HepG2 (cell line): ENCODE measurements around the gene TAS1R3. TPM values are rescaled to one million over a fixed set of nuclear protein-coding genes. Genes with fewer than 3 reads are reported as not detected.
A peak's percentile ranks its signal among the peaks of the same experiment; 100 is the strongest.

Experiments used
- ATRX ChIP-seq: sonication (generic); formaldehyde crosslinking; IDR thresholded peaks from 2 replicates; pipeline ENCODE4 v1.4.0; 2020; ENCODE audit warnings: missing genetic modification reagents, borderline replicate concordance
- BHLHE40 ChIP-seq: IDR thresholded peaks from 2 replicates; pipeline ENCODE4 v1.6.1; 2011; ENCODE audit warnings: low read length, improper control_type of control experiment
- CBFB ChIP-seq: sonication (generic); formaldehyde crosslinking; IDR thresholded peaks from 2 replicates; pipeline ENCODE4 v1.4.0; 2020; ENCODE audit warnings: missing genetic modification reagents
- CBX2 ChIP-seq, 2 experiments: fragments of 200-600 bp in 1 of 2; sonication (generic); formaldehyde crosslinking in 1 of 2; IDR thresholded peaks; 2 replicates each; pipeline versions ENCODE4 v1.7.0 to v1.8.1; 2018 to 2022; ENCODE audit warnings: low read depth in 2 of 2, low read length in 1 of 2, mild to moderate bottlenecking in 1 of 2, missing genetic modification reagents in 1 of 2
- CHD4 ChIP-seq: fragments of 200-600 bp; sonication (generic); IDR thresholded peaks from 2 replicates; pipeline ENCODE4 v1.7.0; 2017; ENCODE audit warnings: mild to moderate bottlenecking, low read length, borderline replicate concordance
- EEA1 ChIP-seq: sonication (generic); formaldehyde crosslinking; IDR thresholded peaks from 2 replicates; pipeline ENCODE4 v1.5.1; 2020; ENCODE audit warnings: mild to moderate bottlenecking, missing genetic modification reagents, borderline replicate concordance
- HNF4A ChIP-seq: sonication (generic); formaldehyde crosslinking; IDR thresholded peaks from 2 replicates; pipeline ENCODE4 v1.4.0; 2020; ENCODE audit warnings: missing genetic modification reagents
- KAT8 ChIP-seq: IDR thresholded peaks from 2 replicates; pipeline ENCODE4 v1.6.1; 2016; ENCODE audit warnings: missing genetic modification reagents, missing compliant biosample characterization
- KLF15 ChIP-seq: sonication (generic); formaldehyde crosslinking; IDR thresholded peaks from 2 replicates; pipeline ENCODE4 v1.8.1; 2023; ENCODE audit warnings: borderline replicate concordance, mild to moderate bottlenecking, inconsistent platforms, missing genetic modification reagents, mixed read lengths
- MYC ChIP-seq: sonication (generic); formaldehyde crosslinking; IDR thresholded peaks from 2 replicates; pipeline ENCODE4 v1.9.0; 2021; ENCODE audit warnings: missing genetic modification reagents, borderline replicate concordance
- NFIB ChIP-seq: sonication (generic); formaldehyde crosslinking; IDR thresholded peaks from 2 replicates; pipeline ENCODE4 v1.9.0; 2021; ENCODE audit warnings: missing genetic modification reagents, mild to moderate bottlenecking, borderline replicate concordance
- PAWR ChIP-seq: sonication (generic); formaldehyde crosslinking; IDR thresholded peaks from 2 replicates; pipeline ENCODE4 v1.4.0; 2020; ENCODE audit warnings: missing genetic modification reagents, mild to moderate bottlenecking, borderline replicate concordance
- RORA ChIP-seq: sonication (generic); formaldehyde crosslinking; IDR thresholded peaks from 2 replicates; pipeline ENCODE4 v1.5.0; 2020; ENCODE audit warnings: mild to moderate bottlenecking, missing genetic modification reagents, moderate library complexity
- TEAD2 ChIP-seq: sonication (generic); formaldehyde crosslinking; IDR thresholded peaks from 2 replicates; pipeline ENCODE4 v1.9.0; 2021; ENCODE audit warnings: missing genetic modification reagents
- TFDP2 ChIP-seq: sonication (generic); formaldehyde crosslinking; IDR thresholded peaks from 2 replicates; pipeline ENCODE4 v1.4.0; 2020; ENCODE audit warnings: missing genetic modification reagents
- ZNF225 ChIP-seq: sonication (generic); formaldehyde crosslinking; IDR thresholded peaks from 2 replicates; pipeline ENCODE4 v1.4.0; 2020; ENCODE audit warnings: mild to moderate bottlenecking, missing genetic modification reagents
- ZNF564 ChIP-seq: sonication (generic); formaldehyde crosslinking; IDR thresholded peaks from 2 replicates; pipeline ENCODE4 v1.8.1; 2023; ENCODE audit warnings: mild to moderate bottlenecking, missing genetic modification reagents
- ZNF572 ChIP-seq: sonication (generic); formaldehyde crosslinking; IDR thresholded peaks from 2 replicates; pipeline ENCODE4 v1.5.1; 2020; ENCODE audit warnings: mild to moderate bottlenecking, missing genetic modification reagents
- ZSCAN20 ChIP-seq: sonication (generic); formaldehyde crosslinking; IDR thresholded peaks from 2 replicates; pipeline ENCODE4 v1.4.0; 2020; ENCODE audit warnings: missing genetic modification reagents, mild to moderate bottlenecking, borderline replicate concordance
- polyA plus RNA-seq, 8 experiments: library from polyadenylated mRNA; depleted of rRNA in 3 of 8; stranded (reverse) in 7 of 8; unstranded in 1 of 8; fragments of >200 nt; fragmentation: Illumina TruSeq in 4 of 8; extraction: Trizol in 4 of 8; gene quantifications; 2 replicates each; pipeline versions ENCODE4 v1.2.1 to v1.2.3, GENCODE V29; 2011 to 2016; ENCODE audit warnings: low read depth in 4 of 8, missing spikeins in 1 of 8, mixed read lengths in 1 of 8; ENCODE audit not compliant: insufficient read depth in 1 of 8
- total RNA-seq, 5 experiments: library from RNA; depleted of rRNA; stranded (reverse); fragments of >200 nt; fragmentation: Illumina TruSeq; extraction: Trizol; gene quantifications; 2 replicates each; pipeline ENCODE4 v1.2.3, GENCODE V29; 2016; ENCODE audit warnings: low read depth in 1 of 5
- TF ChIP-seq, protein P1 (sequence below): IDR thresholded peaks from 2 replicates; pipeline ENCODE4 v1.6.1; 2012; ENCODE audit warnings: low read depth, low read length, improper control_type of control experiment
- TF ChIP-seq, protein P2 (sequence below): sonication (generic); formaldehyde crosslinking; IDR thresholded peaks from 2 replicates; pipeline ENCODE4 v1.5.0; 2020; ENCODE audit warnings: missing genetic modification reagents
- TF ChIP-seq, protein P3 (sequence below), 2 experiments: sonication (generic) in 1 of 2; formaldehyde crosslinking in 1 of 2; IDR thresholded peaks; 2 replicates each; pipeline versions ENCODE4 v1.5.1 to v1.6.1; 2011 to 2020; ENCODE audit warnings: borderline replicate concordance in 1 of 2, low read depth in 1 of 2, low read length in 1 of 2, mild to moderate bottlenecking in 1 of 2, missing genetic modification reagents in 1 of 2, moderate library complexity in 1 of 2

Gene TAS1R3
- total and polyA plus RNA-seq, 2 of the 13 experiments (the other 11 are each of a cell fraction or from before 2014, with no cell fraction given), result 0.13 to 0.15 TPM

DNA sequence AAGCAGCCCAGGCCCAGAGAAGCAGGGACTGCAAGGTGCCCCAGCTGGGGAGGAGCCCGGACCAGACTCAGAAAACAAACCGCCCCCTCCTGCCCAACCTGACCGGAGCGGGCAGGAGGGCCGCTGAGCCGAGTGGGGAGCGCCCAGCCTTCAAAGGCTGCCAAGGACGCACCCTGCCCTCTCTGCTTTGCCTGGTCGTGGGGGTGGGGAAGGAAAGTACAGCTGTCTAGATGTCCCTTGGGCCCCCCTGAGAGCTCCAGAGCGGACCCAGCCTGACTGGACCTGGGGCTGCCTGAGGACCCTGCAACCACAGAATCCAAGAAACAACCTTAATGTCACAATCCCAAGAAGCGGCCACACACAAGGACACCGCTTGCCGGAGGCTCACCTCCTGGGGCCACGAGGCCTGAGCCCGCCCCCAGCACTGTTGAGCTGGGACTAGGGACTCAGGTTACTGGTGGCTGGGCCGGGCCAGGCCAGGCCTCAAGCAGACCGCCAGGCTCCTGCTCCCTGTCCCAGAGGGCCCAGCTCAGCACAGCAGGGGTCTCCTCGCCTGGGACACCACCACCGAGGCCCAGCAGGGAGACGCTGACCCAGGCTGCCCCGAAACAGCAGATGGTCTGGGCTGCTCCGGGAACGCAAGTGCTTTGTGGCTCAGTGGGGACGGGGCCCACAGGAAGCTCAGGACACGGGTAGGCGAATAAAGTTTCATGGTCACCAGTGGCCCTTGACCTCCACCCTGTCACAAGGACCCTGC is 16.8 kb downstream of the TAS1R3 start (continued):
- TF ChIP-seq ZNF564 (CRISPR knock-in tag), result peak; percentile 29; the same call in 1 of the 2 replicates
- no peak for TF ChIP-seq ZSCAN20 (CRISPR knock-in tag)
- TF ChIP-seq HNF4A (CRISPR knock-in tag), result peak; percentile 3; the same call in 1 of the 2 replicates
- TF ChIP-seq KAT8 (CRISPR knock-in tag), result no peak; the same call in none of the 2 replicates
- TF ChIP-seq NFIB (CRISPR knock-in tag), result no peak
- no peak for TF ChIP-seq ATRX
- TF ChIP-seq, protein P1, sequence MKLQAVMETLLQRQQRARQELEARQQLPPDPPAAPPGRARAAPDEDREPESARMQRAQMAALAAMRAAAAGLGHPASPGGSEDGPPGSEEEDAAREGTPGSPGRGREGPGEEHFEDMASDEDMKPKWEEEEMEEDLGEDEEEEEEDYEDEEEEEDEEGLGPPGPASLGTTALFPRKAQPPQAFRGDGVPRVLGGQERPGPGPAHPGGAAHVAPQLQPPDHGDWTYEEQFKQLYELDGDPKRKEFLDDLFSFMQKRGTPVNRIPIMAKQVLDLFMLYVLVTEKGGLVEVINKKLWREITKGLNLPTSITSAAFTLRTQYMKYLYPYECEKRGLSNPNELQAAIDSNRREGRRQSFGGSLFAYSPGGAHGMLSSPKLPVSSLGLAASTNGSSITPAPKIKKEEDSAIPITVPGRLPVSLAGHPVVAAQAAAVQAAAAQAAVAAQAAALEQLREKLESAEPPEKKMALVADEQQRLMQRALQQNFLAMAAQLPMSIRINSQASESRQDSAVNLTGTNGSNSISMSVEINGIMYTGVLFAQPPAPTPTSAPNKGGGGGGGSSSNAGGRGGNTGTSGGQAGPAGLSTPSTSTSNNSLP, result no peak
- no peak for TF ChIP-seq EEA1 (CRISPR knock-in tag)
- 0 out of 2 replicates have a peak, but pooled peaks have one; percentile 36 for TF ChIP-seq CBFB (CRISPR knock-in tag)
- TF ChIP-seq BHLHE40, result no peak
- TF ChIP-seq MYC (CRISPR knock-in tag), result peak; percentile 62; the same call in 1 of the 2 replicates
- TF ChIP-seq ZNF572 (CRISPR knock-in tag), result no peak
- no peak for TF ChIP-seq KLF15
- TF ChIP-seq CHD4, result no peak
- TF ChIP-seq, protein P2, sequence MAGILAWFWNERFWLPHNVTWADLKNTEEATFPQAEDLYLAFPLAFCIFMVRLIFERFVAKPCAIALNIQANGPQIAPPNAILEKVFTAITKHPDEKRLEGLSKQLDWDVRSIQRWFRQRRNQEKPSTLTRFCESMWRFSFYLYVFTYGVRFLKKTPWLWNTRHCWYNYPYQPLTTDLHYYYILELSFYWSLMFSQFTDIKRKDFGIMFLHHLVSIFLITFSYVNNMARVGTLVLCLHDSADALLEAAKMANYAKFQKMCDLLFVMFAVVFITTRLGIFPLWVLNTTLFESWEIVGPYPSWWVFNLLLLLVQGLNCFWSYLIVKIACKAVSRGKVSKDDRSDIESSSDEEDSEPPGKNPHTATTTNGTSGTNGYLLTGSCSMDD (CRISPR knock-in tag), result no peak
- TF ChIP-seq TEAD2 (CRISPR knock-in tag), result no peak
- peak; percentile 35; the same call in 1 of the 2 replicates for TF ChIP-seq TFDP2 (CRISPR knock-in tag)
- TF ChIP-seq CBX2 (IDR thresholded peaks at IDR 0.05; ENCODE audit: low read depth, low read length), result no peak
- TF ChIP-seq CBX2 (CRISPR knock-in tag; IDR thresholded peaks at IDR 0.05; ENCODE audit: low read depth), result no peak
- no peak for TF ChIP-seq RORA
- no peak for TF ChIP-seq ZNF225 (CRISPR knock-in tag)
- TF ChIP-seq PAWR (CRISPR knock-in tag), result no peak
- TF ChIP-seq, protein P3, sequence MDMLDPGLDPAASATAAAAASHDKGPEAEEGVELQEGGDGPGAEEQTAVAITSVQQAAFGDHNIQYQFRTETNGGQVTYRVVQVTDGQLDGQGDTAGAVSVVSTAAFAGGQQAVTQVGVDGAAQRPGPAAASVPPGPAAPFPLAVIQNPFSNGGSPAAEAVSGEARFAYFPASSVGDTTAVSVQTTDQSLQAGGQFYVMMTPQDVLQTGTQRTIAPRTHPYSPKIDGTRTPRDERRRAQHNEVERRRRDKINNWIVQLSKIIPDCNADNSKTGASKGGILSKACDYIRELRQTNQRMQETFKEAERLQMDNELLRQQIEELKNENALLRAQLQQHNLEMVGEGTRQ (IDR thresholded peaks at IDR 0.05; ENCODE audit: low read depth, low read length), result no peak
- TF ChIP-seq, protein P3 (CRISPR knock-in tag; IDR thresholded peaks at IDR 0.05; ENCODE audit: borderline replicate concordance), result no peak
